Measurements from ENCODE around the gene PRKAR1B.

Gene PRKAR1B

DNA sequence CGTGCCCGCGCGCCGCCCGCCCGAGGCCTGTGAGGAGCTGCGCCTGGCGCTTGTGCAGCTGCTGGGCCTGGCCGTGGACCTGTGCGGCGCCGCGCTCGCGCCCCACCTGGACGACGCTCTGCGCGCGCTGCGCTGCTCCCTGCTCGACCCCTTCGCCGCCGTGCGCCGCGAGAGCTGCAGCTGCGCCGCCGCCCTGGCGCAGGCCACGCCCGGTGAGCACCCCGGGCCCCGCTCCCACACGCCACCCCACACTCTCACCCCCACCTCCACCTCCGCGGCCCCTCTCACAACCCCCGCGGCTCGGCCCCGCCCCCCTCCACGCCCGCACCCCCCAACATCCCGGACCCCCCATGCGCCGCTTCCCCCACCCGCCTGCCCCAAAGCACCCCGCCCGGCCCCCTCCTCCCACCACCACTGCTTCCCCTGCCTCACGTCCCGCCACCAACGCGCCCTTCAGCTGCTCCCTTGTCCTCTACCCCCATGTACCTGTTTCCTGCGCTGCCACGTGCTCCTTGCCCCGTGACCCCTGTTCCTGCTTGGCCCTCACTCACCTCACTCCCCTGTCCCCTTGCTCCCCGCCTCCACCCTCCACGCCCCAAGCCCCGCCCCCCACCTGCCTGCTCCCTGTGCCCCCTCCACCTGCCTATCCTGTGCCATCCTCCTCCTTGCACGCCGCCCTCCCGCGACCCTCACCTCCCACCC is at the start of gene PRKAR1B:
Gene PRKAR1B (minus strand): TSS at position 178 of the 702 bp plus-strand sequence. CDS start 15,776 bp downstream, outside the sequence.
- no peak for DNase-seq (ENCODE audit: low read depth, low spot score)

DNA sequence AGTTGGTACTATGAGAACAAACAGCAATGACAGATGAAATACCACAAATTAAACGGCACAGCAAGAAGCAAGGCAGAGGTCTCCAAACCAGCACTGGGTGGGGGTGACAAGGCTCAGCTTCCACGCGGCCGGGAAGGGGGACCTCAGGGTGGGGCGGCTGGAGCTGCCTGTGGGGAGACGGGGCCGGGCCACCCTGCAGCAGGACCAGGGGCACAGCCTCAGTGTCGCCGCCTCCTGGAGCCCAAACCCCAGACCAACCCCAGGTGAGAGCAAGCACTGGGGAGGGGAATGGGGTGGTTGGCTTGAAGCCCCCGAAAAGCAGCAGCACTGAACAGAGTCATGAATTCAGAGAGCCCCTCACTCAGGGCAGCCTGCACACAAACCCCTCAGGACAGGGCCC is 49.3 kb upstream of the PRKAR1B start:
- no peak for DNase-seq (ENCODE audit: low read depth, low spot score)

DNA sequence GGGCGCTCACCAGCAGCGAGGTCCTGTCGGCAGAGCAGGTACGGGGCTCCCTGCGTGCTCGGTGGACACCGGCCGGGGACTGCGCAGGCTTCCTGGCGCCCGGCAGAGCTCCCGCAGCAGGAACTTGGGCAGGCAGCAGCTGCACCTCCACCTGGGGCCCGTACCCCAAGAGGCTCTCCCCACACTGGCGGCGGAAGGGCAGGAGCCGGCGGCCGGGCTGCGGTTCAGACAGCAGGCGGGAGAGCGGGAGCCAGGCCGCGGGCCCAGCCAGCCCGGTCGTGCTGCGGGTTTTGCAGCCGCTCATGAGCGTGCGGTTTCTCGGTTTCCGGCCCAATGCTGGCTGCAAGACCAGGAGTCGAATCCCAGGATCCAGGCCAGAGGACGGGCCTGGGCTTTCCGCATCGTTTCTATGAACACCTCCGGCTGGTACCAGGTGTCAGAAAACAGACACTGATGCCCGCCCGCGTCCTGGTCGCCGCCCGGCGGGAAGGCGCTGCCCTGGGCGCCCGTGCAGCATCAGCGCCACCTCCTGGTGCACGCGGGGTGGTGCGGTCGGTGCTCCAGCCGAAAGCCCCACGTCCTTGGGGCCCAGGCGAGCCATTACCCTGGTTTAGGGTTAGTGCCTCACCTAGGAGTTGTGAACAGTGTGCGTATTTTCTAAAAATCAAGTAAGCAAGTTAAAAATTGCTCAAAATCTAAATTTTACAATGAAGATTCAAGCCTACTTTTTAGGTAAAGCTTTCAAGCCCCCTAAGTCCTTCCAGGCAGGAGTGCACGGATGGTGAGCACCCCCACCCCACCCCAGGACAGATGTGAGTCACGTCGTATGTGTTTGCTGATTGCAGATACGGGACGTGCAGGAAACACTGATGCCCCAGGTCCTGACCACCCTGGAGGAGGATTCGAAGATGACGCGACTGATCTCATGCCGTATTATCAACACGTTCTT is 47.4 kb upstream of the PRKAR1B start:
- no peak for DNase-seq (ENCODE audit: low read depth, low spot score)

DNA sequence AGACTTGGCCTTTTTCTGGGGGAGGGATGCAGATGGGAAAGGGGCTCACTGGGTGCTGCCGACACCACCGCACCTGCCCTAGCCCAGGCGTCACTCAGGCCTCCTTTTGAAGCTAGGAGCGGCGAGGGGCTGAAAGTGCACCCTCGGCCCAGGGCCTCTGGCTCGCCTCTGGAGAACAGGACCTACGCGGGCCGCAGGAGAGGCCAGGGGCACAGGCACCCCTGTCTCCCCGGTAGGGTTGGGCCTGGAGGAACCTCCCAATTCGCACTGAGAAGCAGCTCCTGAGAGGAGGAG is 46.5 kb upstream of the PRKAR1B start:
- DNase-seq (ENCODE audit: low read depth, low spot score) = no peak

DNA sequence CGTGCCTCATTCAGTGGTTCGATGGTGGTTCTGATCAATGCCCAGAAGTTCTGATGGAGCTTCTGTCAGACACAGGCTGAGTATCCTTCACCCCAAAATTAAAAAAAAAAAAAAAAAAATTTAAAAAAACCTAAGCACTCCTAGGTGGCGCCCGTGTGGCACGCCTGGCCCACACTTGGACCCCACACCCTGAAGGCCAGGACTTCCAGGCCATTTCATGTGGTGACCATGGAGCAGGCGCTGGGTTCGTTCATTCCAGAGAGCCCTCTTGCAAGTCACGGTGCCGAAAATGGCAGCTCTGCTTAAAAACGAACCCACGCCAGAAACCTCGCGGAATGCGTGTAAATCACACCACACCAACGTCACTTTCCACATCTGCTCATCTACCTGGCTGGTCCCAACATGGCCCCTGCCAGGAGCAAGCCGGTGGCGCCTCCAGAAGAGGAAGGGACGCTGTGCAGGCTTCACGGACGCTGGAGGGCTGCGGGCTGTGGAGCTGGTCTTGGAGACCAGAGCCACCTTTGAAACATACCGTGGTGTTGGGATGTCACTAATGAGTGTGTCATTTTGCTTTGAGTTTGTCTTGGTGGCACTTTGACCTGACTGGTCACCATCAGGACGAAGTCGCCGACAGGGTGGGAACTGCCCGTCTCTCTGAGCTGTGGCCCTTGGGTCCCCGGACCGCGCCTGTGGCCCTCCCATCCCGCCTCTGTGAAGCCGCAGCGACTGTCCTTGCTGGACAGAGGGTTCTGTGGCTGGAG is 46.0 kb upstream of the PRKAR1B start:
- DNase-seq (ENCODE audit: low read depth, low spot score) = no peak

DNA sequence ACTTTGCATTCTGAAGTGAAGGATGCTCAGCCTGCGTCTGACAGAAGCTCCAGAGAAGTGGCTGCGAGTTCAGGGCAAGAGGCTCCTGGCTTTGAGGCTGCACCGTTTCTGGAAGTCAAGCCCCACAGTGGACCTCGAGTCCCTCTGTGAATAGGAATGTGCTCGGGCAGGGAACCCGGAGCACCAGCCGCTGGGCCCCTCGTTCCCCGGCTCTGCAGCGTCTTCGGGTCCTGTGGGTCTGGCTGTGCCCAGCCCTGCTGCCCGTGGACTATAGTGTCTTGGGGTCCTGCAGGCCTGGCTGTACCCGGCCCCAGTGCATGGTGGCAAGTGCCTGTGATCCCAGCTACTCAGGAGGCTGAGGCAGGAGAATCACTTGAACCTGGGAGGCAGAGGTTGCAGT is 45.3 kb upstream of the PRKAR1B start:
- DNase-seq (ENCODE audit: low read depth, low spot score) = no peak

DNA sequence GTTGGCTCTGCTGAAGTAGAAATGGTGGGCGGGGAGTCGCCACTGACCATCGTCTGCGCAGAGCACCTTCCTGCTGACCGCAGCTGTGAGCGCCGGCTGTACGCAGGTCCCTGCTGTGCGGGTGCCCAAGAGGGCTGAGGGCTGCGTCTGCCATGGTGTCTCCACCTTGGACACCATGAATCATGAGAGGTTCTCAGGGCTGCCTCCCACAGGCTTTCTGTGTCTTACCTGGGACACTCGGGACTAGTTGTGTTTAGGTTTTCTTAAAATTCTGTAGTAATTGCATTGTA is 44.9 kb upstream of the PRKAR1B start:
- no peak for DNase-seq (ENCODE audit: low read depth, low spot score)

DNA sequence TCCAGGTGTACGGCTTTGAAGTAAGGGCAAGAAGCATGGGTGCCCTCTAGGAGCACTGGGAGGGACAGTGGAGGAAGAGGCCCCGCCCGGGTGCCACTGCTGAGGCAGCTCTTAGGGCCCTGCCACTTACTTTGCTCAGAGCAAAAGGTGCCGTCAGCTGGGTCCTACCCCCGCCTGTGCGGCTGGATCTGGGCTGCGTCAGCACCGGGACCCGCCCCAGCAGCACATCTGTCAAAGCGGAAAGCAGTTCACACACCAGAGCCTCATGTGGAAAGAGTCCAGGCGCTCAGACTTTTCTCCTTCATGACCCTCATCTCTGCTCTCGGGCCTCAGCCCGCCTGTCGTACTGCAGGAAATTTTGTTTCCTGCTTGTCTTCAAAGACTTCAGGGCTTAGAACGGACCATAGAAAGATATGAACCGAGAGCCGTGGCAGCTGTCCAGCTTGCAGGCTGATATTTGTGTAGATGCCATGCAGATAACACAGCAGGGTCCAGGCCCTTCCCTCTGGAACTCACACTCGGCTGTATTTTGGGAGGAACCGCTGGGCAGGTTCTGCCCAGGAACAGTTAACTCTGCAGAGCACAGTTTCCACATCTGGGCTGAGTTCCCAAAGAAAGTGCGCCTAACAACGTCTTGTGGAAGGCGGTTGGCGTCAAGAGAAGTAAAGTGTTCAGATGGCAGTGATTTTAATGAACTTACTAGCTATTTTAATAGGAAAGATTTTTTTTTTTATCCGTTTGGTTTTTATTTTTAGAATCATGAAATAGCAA is 44.3 kb upstream of the PRKAR1B start:
- no peak for DNase-seq (ENCODE audit: low read depth, low spot score)

DNA sequence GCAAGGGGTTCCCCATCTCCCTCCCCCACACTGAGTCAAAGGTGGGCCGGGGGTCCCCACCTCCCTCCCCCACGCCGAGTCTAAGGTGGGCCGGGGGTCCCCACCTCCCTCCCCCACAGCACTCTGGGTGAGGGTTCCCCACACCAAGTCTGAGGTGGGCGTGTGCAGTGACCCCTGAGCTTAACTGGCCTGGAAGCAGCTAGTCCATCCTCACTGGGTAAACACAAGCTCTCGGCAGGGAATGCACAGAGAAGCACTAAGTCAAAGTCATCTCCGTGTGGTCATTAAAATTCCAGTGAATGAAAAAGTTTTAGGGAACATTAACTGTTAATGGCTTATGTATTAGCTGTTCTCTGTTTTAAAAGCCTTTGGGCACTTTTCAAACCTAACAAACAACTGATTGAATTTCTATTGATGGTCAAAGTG is 43.7 kb upstream of the PRKAR1B start:
- no peak for DNase-seq (ENCODE audit: low read depth, low spot score)

DNA sequence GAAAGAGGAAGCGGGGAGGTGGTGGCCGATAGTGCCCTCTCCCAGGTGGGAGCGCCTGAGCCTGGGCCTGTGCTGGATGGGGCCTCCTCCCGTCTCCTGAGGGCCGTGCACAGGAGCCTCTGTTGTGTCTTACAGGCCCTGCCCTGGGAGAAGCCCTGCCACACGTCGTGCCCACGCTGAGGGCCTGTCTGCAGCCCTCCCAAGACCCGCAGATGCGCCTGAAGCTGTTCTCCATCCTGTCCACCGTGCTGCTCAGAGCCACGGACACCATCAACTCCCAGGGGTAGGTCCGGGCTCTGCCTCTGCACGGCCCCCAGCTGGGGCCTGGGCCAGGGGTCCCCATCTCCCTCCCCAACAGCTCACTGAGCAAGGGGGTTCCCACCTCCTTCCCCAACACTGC is 43.3 kb upstream of the PRKAR1B start:
- DNase-seq (ENCODE audit: low read depth, low spot score) = no peak

DNA sequence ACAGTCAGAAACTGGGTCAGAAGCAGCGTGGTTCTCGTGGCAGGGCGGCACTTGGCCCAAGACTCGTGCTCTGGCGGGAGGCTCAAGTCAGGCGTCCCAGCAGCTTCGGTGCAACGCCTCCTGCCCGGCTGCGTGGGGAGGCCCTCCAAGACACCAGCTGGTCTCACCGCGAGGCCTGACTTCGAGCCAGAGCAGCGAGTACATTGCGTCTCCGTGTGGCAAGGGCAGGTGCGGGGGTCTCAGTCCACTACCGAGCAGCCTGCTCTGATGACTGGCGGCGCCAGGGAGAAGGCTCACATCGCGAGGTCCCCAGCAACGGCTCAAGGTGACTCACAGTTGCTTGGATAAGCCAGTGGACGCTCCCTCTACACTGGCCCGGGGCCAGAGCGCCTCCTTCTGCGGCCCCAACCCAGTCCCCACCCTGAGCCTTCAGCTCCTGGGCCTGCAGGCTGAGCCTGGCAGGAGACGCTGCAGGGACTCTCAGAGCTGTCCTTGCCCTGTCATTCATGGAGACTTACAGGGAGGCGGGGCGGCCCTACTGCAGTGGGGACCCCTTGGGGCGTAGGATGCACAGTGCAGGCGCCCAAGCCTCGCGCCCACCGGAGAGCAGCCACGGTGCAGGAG is 41.9 kb upstream of the PRKAR1B start:
- DNase-seq (ENCODE audit: low read depth, low spot score) = no peak

DNA sequence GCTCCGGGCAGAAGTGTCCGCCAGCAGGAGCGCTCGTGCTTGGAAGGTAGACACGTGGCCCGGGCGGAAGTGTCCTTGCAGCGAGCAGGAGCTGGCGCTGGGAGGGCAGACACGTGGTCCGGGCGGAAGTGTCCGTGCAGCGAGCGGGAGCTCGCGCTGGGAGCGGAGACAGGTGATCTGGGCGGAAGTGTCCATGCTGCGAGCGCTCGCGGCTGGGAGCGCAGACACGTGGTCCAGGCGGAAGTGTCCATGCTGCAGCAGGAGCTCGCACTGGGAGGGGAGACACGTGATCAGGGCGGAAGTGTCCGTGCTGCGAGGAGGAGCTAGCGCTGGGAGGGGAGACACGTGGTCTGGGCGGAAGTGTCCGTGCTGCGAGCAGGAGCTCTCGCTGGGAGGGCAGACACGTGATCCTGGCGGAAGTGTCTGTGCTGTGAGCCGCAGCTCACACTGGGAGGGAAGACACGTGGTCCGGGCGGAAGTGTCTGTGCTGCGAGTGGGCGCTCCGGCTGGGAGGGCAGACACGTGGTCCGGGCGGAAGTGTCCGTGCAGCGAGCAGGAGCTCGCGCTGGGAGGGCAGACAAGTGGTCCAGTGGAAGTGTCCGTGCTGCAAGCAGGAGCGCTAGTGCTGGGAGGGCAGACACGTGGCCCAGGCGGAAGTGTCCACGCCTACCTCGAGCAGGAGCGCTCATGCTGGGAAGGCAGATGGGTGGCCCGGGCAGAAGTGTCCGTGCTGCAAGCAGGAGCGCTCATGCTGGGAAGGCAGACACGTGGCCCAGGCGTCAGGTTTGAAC is 41.1 kb upstream of the PRKAR1B start:
- no peak for DNase-seq (ENCODE audit: low read depth, low spot score)

DNA sequence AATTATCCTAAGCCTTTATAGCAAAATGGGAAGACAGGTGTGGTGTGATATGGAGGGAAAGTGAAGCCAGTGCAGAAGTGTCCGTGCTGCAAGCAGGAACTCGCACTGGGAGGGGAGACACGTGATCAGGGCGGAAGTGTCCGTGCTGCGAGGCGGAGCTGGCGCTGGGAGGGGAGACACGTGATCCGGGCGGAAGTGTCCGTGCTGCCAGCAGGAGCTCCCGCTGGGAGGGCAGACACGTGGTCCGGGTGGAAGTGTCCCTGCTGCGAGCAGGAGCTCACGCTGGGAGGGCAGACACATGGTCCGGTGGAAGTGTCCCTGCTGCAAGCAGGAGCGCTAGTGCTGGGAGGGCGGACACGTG is 40.5 kb upstream of the PRKAR1B start:
- DNase-seq (ENCODE audit: low read depth, low spot score) = no peak

DNA sequence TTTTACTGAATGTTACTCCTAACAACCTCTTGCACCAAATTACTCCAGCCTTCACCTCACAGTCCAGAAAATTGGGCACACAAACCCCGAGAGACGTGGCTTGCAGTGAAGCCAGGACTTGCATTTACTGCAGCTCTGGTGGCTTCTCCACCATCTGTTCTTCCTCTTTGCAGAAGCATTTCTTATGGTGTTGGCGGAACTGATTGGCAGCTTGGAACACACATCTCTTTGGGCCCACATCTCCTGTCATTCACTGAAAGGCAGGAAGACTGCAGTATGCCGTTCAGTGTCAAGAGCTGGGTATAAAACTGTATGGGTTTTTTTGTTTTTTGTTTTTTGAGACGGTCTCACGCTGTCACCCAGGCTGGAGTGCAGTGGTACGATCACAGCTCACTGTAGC is 38.3 kb upstream of the PRKAR1B start:
- no peak for DNase-seq (ENCODE audit: low read depth, low spot score)

DNA sequence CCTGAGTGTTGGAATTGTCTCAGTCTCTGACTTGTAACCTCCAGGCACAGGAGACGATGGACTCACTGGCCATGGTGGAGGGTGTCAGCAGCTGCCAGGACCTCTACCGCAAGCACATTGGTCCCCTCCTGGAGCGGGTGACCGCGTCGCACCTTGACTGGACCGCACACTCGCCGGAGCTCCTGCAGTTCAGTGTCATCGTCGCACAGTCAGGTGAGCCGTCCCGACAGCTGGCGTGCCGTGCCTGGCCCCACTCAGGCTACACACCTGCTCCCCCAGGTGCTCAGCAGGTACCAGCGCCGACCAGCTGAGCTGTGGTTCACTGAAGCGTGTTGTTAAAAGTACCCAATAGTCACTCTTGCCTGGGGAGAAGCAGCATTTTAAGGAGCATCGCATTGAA is 36.7 kb upstream of the PRKAR1B start:
- no peak for DNase-seq (ENCODE audit: low read depth, low spot score)

DNA sequence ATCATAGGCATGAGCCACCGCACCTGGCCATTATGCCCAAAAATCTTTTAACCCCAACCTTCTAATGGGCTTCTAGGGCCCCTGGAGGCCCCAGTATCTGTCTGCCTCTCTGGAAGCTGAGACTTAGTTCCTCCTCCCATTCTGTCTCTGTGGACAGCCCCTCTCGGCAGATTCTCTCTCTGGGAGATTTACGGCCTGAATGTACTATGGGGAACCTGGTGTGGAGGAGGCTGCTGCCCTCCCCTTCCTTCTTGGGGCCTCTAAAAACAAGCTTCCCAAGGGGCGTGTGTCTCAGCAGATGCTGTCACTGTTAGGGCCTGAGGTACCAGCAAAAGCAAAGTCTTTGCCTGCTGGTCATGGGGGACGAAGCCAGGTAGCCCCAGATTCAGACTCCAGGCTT is 35.8 kb upstream of the PRKAR1B start:
- no peak for DNase-seq (ENCODE audit: low read depth, low spot score)

DNA sequence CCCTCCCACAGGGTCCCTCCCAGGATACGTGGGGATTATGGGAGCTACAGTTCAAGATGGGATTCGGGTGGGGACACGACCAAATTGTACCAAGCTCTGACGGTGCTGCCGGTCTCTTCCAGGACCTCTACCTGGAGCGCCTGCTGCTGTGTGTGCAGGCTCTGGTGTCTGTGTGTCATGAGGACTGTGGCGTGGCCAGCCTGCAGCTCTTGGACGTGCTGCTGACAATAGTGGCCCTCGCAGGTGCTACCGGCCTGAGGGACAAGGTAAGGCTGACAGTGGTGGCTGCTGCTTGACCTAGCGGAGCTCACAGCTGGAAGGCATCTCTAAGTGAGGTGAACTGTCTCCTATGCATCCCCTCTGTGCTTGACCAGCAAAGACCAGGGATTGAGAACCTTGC is 34.5 kb upstream of the PRKAR1B start:
- DNase-seq (ENCODE audit: low read depth, low spot score) = no peak

DNA sequence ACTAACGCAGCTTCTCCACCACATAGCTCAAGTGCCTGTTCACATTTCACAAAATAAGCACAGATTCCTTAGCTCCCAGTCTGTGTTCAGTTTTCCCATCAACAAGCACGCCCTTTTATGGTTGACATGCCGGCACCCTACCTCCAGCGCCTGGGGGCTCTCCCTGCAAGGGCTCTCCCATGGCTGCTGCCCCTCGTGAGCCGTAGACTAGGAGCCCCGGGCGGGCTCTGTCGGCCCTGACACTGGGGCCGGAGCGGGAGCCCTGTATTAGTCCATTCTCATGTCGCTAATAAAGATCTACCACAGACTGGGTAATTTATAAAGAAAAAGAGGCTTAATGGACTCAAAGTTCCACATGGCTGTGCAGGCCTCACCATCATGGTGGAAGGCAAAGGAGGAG is 34.0 kb upstream of the PRKAR1B start:
- no peak for DNase-seq (ENCODE audit: low read depth, low spot score)

DNA sequence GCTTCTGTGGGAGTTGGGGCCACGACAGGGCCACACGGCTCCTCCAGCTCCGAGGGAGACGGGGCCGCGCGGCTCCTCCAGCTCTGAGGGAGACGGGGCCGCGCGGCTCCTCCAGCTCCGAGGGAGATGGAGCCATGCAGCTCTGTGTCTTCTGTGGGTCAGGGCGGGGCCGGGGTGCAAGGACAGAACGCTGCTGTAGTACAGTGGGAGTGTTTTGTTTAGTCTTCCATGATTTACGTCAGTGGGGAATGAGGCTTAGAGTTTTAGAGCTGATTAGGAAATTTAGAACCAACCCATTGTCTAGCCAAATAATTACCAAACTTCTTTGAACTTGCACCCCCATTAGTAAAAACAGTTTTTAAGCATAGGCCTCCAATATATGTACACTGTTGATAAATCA is 32.9 kb upstream of the PRKAR1B start:
- no peak for DNase-seq (ENCODE audit: low read depth, low spot score)

DNA sequence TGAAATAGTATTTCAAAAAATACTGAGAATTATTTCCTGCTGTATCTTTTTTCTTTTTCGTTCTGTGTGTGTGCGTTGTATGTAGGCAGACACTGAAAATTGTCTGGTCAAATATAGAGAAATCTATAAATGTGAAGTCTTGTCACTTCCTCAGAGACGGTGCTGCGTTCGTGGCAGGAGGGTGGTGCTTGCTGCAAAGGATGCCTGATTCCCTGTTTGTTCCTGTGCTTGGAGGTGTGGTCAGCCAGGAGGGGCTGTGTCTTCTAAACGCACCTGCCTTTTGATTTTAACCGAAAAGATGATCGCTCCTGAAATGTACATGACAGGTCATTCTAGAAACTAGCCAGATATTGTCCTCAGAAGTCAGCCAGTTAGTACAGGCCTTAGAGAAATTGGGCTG is 32.5 kb upstream of the PRKAR1B start:
- DNase-seq (ENCODE audit: low read depth, low spot score) = no peak

DNA sequence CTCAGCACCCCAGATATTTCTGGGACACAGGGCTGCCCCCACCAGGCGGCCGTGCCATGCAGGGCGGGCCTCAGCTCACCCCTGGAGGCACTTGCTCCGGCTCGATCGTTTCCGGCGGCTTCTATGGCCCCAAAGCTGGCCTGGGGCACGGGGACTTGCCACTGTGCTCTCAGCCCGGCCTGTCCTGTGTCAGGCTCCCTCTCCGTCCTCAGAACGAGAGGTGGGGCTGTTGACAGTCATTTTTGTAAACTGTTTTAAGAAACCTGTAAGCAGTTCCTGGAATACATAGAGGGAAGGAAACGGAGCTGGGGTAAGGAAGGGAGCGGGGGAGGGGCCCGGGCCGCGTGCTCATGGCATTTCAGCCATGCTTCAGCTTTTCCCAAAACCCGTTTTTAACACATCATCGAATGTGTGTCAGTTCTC is 30.7 kb upstream of the PRKAR1B start:
- no peak for DNase-seq (ENCODE audit: low read depth, low spot score)
